ENCODE results near the gene HSPA12A.

HSPA12A gene

DNA sequence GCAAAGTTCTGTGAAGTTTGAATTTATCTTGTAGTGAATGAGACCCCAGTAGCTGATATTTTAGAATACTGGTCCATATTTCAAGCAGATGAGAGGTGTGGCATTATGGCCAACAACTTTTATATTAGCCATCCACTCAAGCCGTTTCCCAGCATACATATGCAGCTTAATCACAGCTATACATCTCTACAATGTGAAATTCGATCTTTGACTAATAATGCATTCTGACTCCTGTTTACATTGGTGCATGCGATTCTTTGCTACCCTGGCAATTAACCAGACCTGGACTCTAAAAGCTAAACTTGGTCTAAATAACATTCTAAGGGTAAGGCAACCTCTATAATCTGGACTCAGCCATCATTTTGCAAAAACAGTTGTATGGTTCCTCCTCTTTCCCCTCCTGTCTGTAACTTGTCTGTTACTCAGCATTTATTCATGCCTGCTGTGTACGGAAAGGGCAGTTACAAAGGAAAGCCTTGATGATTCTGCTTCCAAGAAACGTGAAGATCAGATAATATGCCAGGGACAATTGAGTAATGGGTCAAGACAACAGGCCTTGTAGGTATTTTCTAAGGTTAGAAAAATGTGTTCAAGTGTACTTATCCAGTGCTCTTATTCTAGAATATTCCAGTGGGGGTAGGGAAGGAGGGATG is 71.0 kb downstream of the HSPA12A start:
- H3K4me3 ChIP-seq (ENCODE audit: low read depth, low read length), result no peak overlapping the region
- CTCF ChIA-PET, result interaction anchor here (1.4 to 4.7 kb wide), 4 partner anchors 10 to 504 kb away, joined by 4 to 36 read pairs (median 18); no protein-coding TSS in a partner anchor
- POLR2A ChIA-PET, result no interaction called here
- DNase-seq (ENCODE audit: low read depth, low spot score), result no peak
- TF ChIP-seq CTCF (IDR thresholded peaks at IDR 0.05; ENCODE audit: insufficient read depth, low read length, missing control alignments), result no peak

DNA sequence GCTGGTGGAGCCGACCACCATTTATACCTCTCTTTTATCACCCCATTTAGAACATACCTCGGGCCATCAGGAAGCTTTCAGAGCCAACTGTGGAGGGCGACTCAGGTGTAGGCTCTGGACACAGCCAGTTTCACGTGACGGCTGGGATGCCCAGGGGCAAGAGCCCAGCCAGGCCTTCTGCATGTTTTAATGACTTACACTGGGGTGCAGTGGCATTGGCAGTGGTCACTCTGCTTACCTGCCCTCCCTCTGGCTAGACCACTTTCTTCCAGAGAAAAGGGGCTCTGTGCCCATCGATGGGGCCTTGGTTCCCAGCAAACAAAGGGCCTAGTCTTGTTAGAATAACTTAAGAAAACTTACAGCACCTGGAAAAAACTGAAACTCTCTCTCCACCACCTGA is 71.7 kb downstream of the HSPA12A start:
- ChIA-PET CTCF (interaction anchor here (1.4 to 4.7 kb wide), 4 partner anchors 11 to 505 kb away, joined by 4 to 36 read pairs (median 18); no protein-coding TSS in a partner anchor), POLR2A (no interaction called here)
- TF ChIP-seq CTCF (IDR thresholded peaks at IDR 0.05; ENCODE audit: insufficient read depth, low read length, missing control alignments), result no peak
- DNase-seq (ENCODE audit: low read depth, low spot score), result no peak
- no peak overlapping the region for H3K4me3 ChIP-seq (ENCODE audit: low read depth, low read length)

DNA sequence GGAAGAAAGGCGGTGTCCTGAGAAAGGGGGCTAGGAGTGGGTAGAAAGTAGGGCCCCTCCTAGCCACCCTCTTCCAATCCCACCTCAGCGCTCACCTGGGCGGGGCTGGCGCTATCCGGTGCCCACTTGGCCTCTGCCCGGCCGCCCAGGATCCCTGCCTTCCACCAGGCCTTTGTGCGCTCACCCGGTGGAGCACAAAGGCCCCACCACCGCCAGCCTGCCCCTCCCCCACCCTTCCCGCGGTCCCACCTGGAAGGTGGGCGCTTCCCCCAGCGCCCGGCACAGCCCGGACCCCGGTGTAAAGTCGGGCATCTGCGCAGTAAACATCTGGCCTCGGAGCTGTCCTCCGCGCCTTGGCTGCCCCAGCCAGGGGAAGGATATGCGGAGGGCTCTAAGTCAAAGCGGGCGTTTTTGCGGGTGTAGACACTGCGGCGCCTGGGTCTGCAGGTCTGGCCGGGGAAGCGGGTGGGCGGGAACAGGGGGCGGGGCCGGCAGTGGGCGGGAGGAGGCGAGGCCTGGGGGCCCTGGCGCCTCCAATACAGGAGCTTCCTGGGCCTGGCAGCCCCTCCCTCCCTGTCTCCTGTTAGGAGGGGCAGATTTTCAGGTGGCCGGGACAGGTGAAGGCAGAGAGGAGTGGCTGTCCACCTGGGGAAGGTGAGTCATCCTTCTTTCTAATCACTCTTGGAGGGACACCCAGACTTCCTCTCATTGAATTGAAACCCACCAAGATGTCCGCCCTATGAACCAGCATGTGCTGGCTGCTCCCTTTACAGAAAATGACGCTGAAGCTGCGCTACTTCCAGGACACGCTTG is 72.3 kb downstream of the HSPA12A start:
- no peak for DNase-seq (ENCODE audit: low read depth, low spot score)
- no peak overlapping the region; the same call in 1 of the 2 replicates for H3K4me3 ChIP-seq (ENCODE audit: low read depth, low read length)
- ChIA-PET CTCF (interaction anchor here (3.9 to 4.7 kb wide), 2 partner anchors 12 to 117 kb away, joined by 25 to 36 read pairs; no protein-coding TSS in a partner anchor), POLR2A (no interaction called here)
- TF ChIP-seq CTCF (IDR thresholded peaks at IDR 0.05; ENCODE audit: insufficient read depth, low read length, missing control alignments), result no peak

DNA sequence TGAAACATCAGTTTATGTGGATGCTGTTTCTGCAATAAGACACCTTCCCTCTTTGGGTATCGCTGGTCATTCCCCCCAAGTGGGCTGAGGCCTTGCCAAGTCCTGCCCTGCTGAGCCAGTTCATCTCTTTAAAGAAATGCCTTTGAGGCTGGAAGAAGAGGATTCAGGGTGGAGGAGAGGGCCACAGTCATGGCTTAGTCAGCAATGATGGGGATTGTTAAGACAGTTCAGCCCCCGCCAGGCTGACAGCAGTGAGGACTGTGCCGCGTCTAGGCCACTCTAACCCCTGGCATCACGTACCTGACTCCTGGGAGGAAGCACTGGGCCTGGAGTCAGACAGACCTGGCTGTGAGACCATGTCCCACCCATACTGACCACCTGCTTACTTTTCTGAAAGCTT is 73.3 kb downstream of the HSPA12A start:
- no peak for TF ChIP-seq CTCF (IDR thresholded peaks at IDR 0.05; ENCODE audit: insufficient read depth, low read length, missing control alignments)
- no peak for DNase-seq (ENCODE audit: low read depth, low spot score)
- no peak overlapping the region for H3K4me3 ChIP-seq (ENCODE audit: low read depth, low read length)
- POLR2A ChIA-PET, result no interaction called here
- CTCF ChIA-PET, result interaction anchor here (4.7 kb wide), 1 partner anchor 13 kb away, joined by 36 read pairs; no protein-coding TSS in a partner anchor

DNA sequence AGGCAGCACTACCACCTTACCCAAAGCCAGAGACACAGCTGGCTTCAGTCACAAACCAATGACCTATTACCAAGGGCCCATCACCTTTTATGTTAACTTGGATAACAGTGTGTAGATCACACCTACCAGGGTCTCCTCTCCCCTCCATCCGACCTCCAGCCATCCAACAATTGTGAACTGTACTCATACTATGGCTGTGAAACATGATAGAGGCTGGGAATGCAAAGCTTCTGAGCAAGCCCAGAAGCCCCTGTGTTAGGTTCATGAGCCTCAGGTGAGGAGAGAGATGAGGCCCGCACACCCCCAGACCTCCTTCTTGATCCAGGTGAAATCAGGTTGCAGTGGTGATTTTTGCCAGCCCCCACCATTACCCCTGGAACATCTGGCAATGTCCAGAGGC is 73.9 kb downstream of the HSPA12A start:
- ChIA-PET CTCF (no interaction called here), POLR2A (no interaction called here)
- no peak overlapping the region for H3K4me3 ChIP-seq (ENCODE audit: low read depth, low read length)
- no peak for TF ChIP-seq CTCF (IDR thresholded peaks at IDR 0.05; ENCODE audit: insufficient read depth, low read length, missing control alignments)
- DNase-seq (ENCODE audit: low read depth, low spot score), result no peak

DNA sequence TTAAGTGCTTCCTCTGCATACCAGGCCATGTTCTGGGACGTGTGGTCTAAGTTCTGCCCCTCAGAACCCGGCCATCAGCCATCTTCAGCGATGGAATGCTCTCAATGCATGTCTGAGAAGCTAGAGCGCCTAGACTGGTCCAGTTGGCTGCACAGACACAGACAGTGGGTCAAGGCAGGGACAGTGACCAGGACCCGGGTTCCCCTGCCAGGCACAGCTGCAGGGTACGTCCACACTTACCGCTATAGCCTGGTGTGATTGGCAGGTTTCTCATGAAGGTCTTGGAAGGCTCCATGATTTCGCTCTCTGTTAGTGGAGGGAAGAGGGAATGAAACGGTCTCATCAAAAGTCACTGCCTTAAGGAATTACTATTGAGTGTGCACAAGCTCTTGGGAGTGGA is 74.3 kb downstream of the HSPA12A start:
- POLR2A ChIA-PET, result no interaction called here
- CTCF ChIA-PET, result no interaction called here
- DNase-seq (ENCODE audit: low read depth, low spot score), result no peak
- H3K4me3 ChIP-seq (ENCODE audit: low read depth, low read length), result no peak overlapping the region
- no peak for TF ChIP-seq CTCF (IDR thresholded peaks at IDR 0.05; ENCODE audit: insufficient read depth, low read length, missing control alignments)

All from AG04449 (cell line).